ENCODE results near the gene WNT5B. TPM values are rescaled to one million over a fixed set of nuclear protein-coding genes. Genes with fewer than 3 reads are reported as not detected.

The WNT5B gene
- 54.4 to 58.3 TPM (median 56.2 TPM) in 3 replicates for total RNA-seq

DNA sequence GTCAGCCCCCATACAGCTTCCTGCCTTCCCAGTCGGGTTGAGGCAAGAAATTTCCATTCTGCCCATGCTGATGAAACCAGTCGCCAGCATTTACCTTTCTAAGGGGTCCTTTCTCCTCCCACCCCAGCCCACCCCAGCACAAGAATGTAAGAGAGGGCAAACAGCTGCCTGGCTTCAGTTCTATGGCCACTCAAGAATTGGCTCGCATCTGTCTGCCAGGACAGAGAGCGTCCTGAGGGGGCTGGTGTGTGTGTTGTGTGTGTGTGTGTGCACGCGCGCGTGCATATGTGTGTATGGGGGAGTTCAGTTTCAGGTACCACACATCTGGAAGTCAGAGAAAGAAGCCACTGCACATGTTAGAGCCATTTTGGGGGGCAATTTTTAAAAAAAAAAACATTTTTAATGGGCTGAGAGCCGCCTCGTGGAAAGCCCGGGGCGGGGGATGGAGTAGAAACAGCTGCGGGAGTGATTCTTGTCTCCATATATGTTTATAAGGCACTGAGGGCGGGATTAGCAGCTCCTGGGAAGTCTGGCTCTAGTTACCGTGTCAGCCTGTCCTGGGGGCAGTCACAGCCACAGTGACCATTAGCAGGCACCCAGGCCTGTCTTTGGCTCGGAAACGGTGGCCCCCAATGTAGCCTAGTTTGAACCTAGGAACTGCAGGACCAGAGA lies at the start of gene WNT5B:
TSS of gene WNT5B (plus strand) at position 566 of the 672 bp plus-strand sequence. CDS start 2,124 bp downstream, outside the sequence.
- H3K9me3 Mint-ChIP-seq, result no peaks in the 10 kb centered on the region

DNA sequence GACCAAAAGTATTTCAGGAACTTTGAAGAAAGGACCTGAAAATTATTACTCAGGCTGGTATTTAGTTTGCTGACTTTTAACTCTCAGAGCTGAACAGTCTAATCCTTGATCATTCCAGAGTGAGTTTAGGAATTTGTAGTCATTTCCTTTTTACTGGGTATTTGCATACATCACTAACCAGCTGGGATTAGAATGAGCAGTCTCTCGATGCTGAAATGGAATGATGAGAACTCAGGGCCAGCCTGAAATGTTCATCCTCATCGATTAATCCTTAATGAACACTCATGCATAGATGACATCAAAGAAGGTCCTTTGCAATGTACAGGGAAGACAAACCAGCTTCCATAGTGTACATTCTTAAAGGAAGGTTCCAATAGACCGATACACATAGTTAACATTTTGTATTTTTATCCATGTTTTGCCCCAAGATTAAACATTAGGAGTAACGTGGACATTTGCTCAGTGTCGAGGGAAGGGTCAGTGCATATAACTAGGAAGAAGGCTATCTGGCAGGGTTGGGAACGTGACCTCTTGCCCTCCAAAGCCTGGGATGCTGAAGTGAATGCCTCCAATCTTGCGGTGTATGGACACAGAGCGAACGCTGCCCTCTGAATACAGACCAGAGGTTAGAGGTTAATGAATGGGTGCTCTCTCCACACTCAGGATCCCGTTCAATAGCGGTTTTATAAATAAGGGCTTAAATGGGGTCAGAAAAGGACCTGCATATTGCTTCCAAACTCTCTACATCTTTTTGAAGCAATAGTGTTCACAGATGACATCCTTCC lies 49.2 kb upstream of the WNT5B start:
- DNase-seq (ENCODE audit: low spot score in 2 of 2, unreplicated experiment in 2 of 2), result no peak
- Mint-ChIP-seq H3K36me3 (no peaks in the 10 kb centered on the region), H3K4me3 (no peak overlapping the region), H3K27ac (no peak overlapping the region), H3K27me3 (ENCODE audit: low read depth) (peaks cover 67% of the 10 kb centered on the region), H3K9me3 (no peaks in the 10 kb centered on the region), H3K4me1 (peaks cover 43% of the 10 kb centered on the region)
- no peak for TF ChIP-seq CTCF (IDR thresholded peaks at IDR 0.05; ENCODE audit: unreplicated experiment)

More for the DNA sequence above, at the start of gene WNT5B:
- peaks cover 3% of the 10 kb centered on the region for H3K36me3 Mint-ChIP-seq
- H3K4me3 Mint-ChIP-seq, result peak within 1 kb of the TSS; percentile 68
- no peak for DNase-seq (ENCODE audit: low spot score in 2 of 2, unreplicated experiment in 2 of 2)
- peaks cover 62% of the 10 kb centered on the region for H3K4me1 Mint-ChIP-seq
- H3K27ac Mint-ChIP-seq, result peak within 1 kb of the TSS; percentile 93
- peaks cover 13% of the 10 kb centered on the region for H3K27me3 Mint-ChIP-seq (ENCODE audit: low read depth)
- TF ChIP-seq CTCF (IDR thresholded peaks at IDR 0.05; ENCODE audit: unreplicated experiment), result no peak

GRCh38 chr12:1580526-1580925 lies 48.5 kb upstream of the WNT5B start:
- no peak for TF ChIP-seq CTCF (IDR thresholded peaks at IDR 0.05; ENCODE audit: unreplicated experiment)
- Mint-ChIP-seq H3K27me3 (ENCODE audit: low read depth) (peaks cover 65% of the 10 kb centered on the region), H3K36me3 (no peaks in the 10 kb centered on the region), H3K27ac (no peak overlapping the region), H3K9me3 (no peaks in the 10 kb centered on the region), H3K4me3 (no peak overlapping the region), H3K4me1 (peaks cover 36% of the 10 kb centered on the region)
- no peak for DNase-seq (ENCODE audit: low spot score in 2 of 2, unreplicated experiment in 2 of 2)

- no peak for DNase-seq (ENCODE audit: low spot score in 2 of 2, unreplicated experiment in 2 of 2)
- Mint-ChIP-seq H3K36me3 (no peaks in the 10 kb centered on the region), H3K27ac (no peak overlapping the region), H3K4me1 (peaks cover 20% of the 10 kb centered on the region), H3K4me3 (no peak overlapping the region), H3K27me3 (ENCODE audit: low read depth) (peaks cover 64% of the 10 kb centered on the region), H3K9me3 (no peaks in the 10 kb centered on the region)
- no peak for TF ChIP-seq CTCF (IDR thresholded peaks at IDR 0.05; ENCODE audit: unreplicated experiment)
Measured at GRCh38 chr12:1581973-1582708, 46.9 kb upstream of the WNT5B start.

DNA sequence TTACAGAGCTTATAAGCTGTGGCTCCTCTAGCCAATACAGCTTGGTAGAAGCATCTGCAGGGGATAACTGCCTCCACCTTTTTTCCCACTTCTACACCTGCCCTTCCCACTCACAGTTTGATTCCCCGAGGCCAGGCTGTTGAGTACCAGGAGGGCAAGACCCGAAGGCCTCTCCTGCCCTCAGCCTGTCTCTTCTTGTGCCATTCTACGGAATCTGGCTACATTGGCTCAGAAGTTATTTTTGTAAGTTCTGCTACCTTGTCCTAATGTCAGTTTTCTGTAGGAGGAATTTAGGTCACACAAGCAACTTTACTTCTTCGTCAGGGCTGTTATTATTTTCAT lies 46.4 kb upstream of the WNT5B start:
- no peak overlapping the region for H3K27ac Mint-ChIP-seq
- H3K27me3 Mint-ChIP-seq (ENCODE audit: low read depth), result peaks cover 62% of the 10 kb centered on the region

More for the DNA sequence above, 46.4 kb upstream of the WNT5B start:
- DNase-seq (ENCODE audit: low spot score in 2 of 2, unreplicated experiment in 2 of 2), result no peak
- no peaks in the 10 kb centered on the region for H3K36me3 Mint-ChIP-seq
- no peak for TF ChIP-seq CTCF (IDR thresholded peaks at IDR 0.05; ENCODE audit: unreplicated experiment)
- H3K4me3 Mint-ChIP-seq, result no peak overlapping the region
- no peaks in the 10 kb centered on the region for H3K9me3 Mint-ChIP-seq
- H3K4me1 Mint-ChIP-seq, result peaks cover 17% of the 10 kb centered on the region

All from mesothelial cell of epicardium (in vitro differentiated cells).